ENCODE data around the gene CNTN1. TPM values are rescaled to one million over a fixed set of nuclear protein-coding genes. Genes with fewer than 3 reads are reported as not detected.

The CNTN1 gene
- total and polyA plus RNA-seq, 11 donors = 0.01 to 0.66 (median 0.20) TPM; not detected in 2

GRCh38 chr12:40788276-40788675 lies 96.0 kb downstream of the CNTN1 start:
- peaks cover 0 to 3% (median 0%) of the 10 kb centered on the region in 12 donors for H3K9me3 ChIP-seq
- no peaks in the 10 kb centered on the region for H3K27me3 ChIP-seq
- no peak overlapping the region for H3K4me3 ChIP-seq
- no peak for DNase-seq
- TF ChIP-seq POLR2A (IDR thresholded peaks at IDR 0.05) (no peak), CTCF (IDR thresholded peaks at IDR 0.05) (no peak)
- H3K36me3 ChIP-seq = no peaks in the 10 kb centered on the region
- no peaks in the 10 kb centered on the region for H3K4me1 ChIP-seq
- intact Hi-C loops (cut with DNase I) = no loop called here
- no peak for ATAC-seq
- no peak overlapping the region for H3K27ac ChIP-seq
- 65 to 89% (median 74%) methylated on average over 3 of the region's 3 CpGs for WGBS, 4 donors

GRCh38 chr12:40792792-40793386 lies 100.7 kb downstream of the CNTN1 start:
- 32 to 39% (median 35%) methylated on average over 5 of the region's 5 CpGs for WGBS, 4 donors
- intact Hi-C loops (cut with DNase I) = no loop called here

GRCh38 chr12:40793471-40793870 lies 101.2 kb downstream of the CNTN1 start:
- no peaks in the 10 kb centered on the region for H3K36me3 ChIP-seq
- H3K4me3 ChIP-seq = no peak overlapping the region
- TF ChIP-seq CTCF (IDR thresholded peaks at IDR 0.05) (no peak), POLR2A (IDR thresholded peaks at IDR 0.05) (no peak)
- H3K9me3 ChIP-seq = no peaks in the 10 kb centered on the region
- WGBS, 4 donors = 66 to 75% (median 69%) methylated on average over 1 of the region's 1 CpG
- intact Hi-C loops (cut with DNase I) = no loop called here
- no peaks in the 10 kb centered on the region for H3K4me1 ChIP-seq
- ATAC-seq (no peak), DNase-seq (no peak)
- H3K27me3 ChIP-seq = no peaks in the 10 kb centered on the region
- no peak overlapping the region for H3K27ac ChIP-seq

More at GRCh38 chr12:40792792-40793386, 100.7 kb downstream of the CNTN1 start:
- H3K36me3 ChIP-seq = no peaks in the 10 kb centered on the region
- H3K27me3 ChIP-seq = no peaks in the 10 kb centered on the region
- H3K9me3 ChIP-seq = peaks cover 0 to 3% (median 0%) of the 10 kb centered on the region in 12 donors
- H3K27ac ChIP-seq = no peak overlapping the region
- H3K4me1 ChIP-seq = no peaks in the 10 kb centered on the region
- H3K4me3 ChIP-seq = no peak overlapping the region
- ATAC-seq (no peak), DNase-seq (no peak)
- TF ChIP-seq POLR2A (IDR thresholded peaks at IDR 0.05) (no peak), CTCF (IDR thresholded peaks at IDR 0.05) (no peak)

- intact Hi-C loops (cut with DNase I) = no loop called here
- TF ChIP-seq POLR2A (IDR thresholded peaks at IDR 0.05) (no peak), CTCF (IDR thresholded peaks at IDR 0.05) (no peak)
These were observed 101.8 kb downstream of the CNTN1 start for GRCh38 chr12:40794087-40794486.

More at GRCh38 chr12:40794087-40794486, 101.8 kb downstream of the CNTN1 start:
- Histone ChIP-seq H3K9me3 (no peaks in the 10 kb centered on the region), H3K4me3 (no peak overlapping the region), H3K36me3 (no peaks in the 10 kb centered on the region), H3K4me1 (no peaks in the 10 kb centered on the region), H3K27me3 (no peaks in the 10 kb centered on the region), H3K27ac (no peak overlapping the region)
- ATAC-seq (no peak), DNase-seq (no peak)
